Left cardiac atrium (tissue), 4 donors: Measurements from ENCODE around the gene PRR30. TPM values are rescaled to one million over a fixed set of nuclear protein-coding genes. Genes with fewer than 3 reads are reported as not detected.

Experiments used
- ATAC-seq, 2 donors: fragments of 200-7000 bp; cut with Tn5 transposase; one replicate each; pipeline ENCODE4 v1.9.1; 2020; ENCODE audit warnings: mild to moderate bottlenecking in 2 of 2, moderate library complexity in 2 of 2
- DNase-seq: peaks from one replicate; pipeline ENCODE4 v3.0.0-alpha.2; 2020
- intact Hi-C, 2 donors: fragments of 100-400 bp; cut with DNase I; formaldehyde crosslinking; loops; one replicate each; pipeline versions ENCODE4 v1.14.1 to v1.15.1; 2022 to 2023
- total RNA-seq, 2 donors: library from RNA; stranded (reverse); fragmentation: NEBNext Ultra II Directional; extraction: Animal tissue kit (Norgen Biotek cat#: 25700); gene quantifications; one replicate each; pipeline ENCODE4 v1.2.1, GENCODE V29; 2021
- donor health status: DM: no; HTN: yes; CAD: no.
- donor health status: DM: no; HTN: yes; CAD: no; lungs with severe emphysema.
- donor health status: DM: yes; HTN: yes; CAD: no.
- donor health status: Dilated cardiomyopathy.

Gene PRR30
- total RNA-seq, 2 donors from 2014 or later = not detected

DNA sequence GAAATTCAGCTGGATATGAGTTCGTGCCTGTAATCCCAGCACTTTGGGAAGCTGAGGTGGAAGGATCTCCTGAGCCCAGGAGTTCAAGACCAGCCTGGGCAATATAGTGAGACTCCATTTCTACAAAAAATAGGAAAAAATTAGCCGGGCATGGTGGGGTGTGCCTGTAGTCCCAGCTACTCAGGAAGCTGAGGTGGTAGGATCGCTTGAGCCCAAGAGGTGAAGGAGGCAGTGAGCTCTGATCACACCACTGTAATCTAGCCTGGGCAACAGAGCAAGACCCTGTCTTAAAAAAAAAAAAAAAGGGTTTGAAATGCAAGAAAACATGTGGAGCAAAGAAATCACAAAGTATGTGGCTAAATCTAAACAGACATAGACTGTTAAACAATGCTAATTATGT, 30.1 kb downstream of the PRR30 start:
- ATAC-seq (no peak), DNase-seq (no peak)
- intact Hi-C loops = no loop called here

DNA sequence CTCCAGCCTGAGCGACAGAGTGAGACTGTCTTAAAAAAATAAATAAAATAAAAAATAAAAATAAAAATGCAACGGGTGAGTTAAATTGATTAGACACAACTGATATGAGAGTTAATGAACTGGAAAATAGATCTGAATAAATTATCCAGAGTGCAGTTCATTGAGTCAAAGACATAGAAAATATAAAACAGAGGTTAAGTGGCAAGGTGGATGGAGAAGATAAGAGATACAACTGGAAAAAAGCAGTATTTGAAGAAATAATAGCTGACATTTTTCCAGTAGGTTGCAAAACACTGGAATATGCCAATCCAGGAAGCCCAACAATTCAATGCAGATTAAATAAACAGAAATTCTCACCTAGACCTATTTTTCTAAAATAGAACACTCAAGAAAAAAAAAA, 31.0 kb downstream of the PRR30 start:
- intact Hi-C loops = no loop called here
- no peak for DNase-seq
- no peak for ATAC-seq

DNA sequence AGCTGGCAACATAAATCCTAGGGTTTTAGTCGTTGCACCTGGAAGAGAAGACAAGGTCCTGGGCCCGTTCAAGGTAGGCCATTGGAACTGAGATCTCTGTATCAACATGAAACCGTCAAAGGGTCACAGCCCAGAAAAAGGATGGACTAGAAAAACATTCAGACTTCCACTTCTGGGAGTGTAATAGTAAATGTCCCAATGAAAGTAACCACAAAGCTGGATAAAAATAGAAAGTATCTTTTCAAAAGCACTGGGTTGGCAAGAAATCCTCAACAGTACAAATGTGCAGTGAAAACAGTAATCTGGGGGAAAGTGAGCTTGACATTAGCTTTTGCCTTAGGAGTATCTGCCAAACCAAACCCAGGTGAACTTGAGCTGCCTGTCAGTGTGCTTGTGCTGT, 33.2 kb downstream of the PRR30 start:
- ATAC-seq (no peak), DNase-seq (no peak)
- intact Hi-C loops = no loop called here

DNA sequence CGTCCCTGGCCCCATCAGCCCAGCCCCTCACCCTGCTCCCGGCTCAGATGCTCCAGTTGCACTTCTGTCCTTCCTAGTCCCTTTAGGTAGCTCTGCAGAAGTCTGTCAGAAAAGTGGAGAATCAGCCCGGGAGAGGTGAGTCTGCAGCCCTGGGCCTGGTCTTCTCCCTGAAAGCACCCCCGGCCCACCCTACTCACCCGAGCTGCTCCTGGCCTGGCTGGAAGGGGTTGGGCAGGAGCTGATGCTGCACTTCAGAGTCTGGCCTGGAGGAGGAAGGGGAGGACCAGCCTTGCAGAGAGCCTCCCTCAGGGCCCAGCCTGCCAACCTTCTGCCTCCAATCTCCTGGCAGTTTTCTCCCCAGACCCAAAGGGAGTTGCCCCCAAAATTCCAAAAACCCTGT, 36.9 kb downstream of the PRR30 start:
- DNase-seq (no peak), ATAC-seq (no peak)
- intact Hi-C loops = no loop called here

DNA sequence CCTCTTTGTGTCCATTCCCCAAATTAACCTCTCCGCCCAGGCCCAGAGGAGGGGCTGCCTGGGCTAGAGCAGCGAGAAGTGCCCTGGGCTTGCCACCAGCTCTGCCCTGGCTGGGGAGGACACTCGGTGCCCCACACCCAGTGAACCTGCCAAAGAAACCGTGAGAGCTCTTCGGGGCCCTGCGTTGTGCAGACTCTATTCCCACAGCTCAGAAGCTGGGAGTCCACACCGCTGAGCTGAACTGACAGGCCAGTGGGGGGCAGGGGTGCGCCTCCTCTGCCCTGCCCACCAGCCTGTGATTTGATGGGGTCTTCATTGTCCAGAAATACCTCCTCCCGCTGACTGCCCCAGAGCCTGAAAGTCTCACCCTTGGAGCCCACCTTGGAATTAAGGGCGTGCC, 39.2 kb downstream of the PRR30 start:
- intact Hi-C loops = no loop called here
- ATAC-seq = no peak
- no peak for DNase-seq

DNA sequence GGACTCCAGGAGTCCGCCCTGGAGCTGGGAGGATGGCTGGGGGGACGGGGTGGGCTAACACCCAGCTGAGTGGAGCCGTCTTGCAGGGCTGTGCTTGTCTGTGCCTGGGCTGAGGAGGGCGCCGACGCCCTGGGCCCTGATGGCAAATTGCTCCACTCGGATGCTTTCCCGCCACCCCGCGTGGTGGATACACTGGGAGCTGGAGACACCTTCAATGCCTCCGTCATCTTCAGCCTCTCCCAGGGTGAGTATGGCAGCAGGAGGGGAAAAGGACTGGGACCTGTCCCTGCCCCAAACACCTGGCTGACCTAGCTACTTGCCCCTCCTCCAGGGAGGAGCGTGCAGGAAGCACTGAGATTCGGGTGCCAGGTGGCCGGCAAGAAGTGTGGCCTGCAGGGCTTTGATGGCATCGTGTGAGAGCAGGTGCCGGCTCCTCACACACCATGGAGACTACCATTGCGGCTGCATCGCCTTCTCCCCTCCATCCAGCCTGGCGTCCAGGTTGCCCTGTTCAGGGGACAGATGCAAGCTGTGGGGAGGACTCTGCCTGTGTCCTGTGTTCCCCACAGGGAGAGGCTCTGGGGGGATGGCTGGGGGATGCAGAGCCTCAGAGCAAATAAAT, 39.8 kb downstream of the PRR30 start:
- ATAC-seq (no peak), DNase-seq (no peak)
- intact Hi-C loops = loop anchor here in 1 of 2 donors (5.0 to 10.0 kb wide), 2 partner anchors 93 to 185 kb away; partner anchors contain the start of gene TRIM54

DNA sequence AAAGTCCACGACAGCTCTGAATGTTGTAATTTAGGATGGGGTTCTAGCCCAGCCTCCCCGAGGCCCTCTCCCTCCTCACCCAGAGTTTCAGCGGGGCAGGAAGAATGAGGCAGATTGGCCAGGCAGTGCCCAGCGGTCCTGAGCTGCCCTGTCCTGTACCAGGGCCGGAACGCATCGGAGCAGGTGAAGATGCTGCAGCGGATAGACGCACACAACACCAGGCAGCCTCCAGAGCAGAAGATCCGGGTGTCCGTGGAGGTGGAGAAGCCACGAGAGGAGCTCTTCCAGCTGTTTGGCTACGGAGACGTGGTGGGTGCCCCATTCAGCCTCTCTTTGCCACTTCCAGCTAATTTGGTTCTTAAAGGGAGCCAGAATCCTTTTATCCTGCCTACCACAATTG, 41.9 kb downstream of the PRR30 start:
- no peak for DNase-seq
- intact Hi-C loops = loop anchor here in 1 of 2 donors (5.0 to 10.0 kb wide), 2 partner anchors 95 to 187 kb away; partner anchors contain the start of gene TRIM54
- ATAC-seq = no peak

DNA sequence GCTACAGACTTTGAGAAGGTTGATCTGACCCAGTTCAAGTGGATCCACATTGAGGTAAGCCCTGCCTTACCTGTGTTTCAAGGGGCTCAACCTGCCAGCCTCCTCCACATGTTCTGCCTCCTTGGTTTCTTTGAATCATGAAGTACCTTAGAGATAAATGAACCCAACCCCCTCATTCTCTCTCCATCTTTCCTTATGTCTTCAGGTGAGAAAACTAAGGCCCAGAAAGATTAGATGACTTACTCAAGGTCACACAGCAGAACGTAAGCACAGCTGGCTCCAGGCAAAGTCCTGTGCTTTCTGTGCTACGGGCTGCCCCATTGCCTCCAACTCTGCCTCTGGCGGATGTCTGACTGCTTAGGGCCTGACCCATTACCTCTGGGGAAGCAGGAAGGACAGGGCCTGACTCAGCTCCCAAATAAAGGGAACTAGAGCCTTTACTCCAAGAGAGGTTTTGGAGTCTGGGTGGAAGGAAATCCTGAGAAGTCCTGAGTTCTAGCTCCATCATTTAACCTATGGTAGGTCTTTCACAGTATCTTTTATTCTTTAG, 42.4 kb downstream of the PRR30 start:
- DNase-seq (no peak), ATAC-seq (peak in 1 of 2 donors; percentile 18)
- intact Hi-C loops = loop anchor here in 1 of 2 donors (5.0 to 10.0 kb wide), 2 partner anchors 95 to 188 kb away; partner anchors contain the start of gene TRIM54

DNA sequence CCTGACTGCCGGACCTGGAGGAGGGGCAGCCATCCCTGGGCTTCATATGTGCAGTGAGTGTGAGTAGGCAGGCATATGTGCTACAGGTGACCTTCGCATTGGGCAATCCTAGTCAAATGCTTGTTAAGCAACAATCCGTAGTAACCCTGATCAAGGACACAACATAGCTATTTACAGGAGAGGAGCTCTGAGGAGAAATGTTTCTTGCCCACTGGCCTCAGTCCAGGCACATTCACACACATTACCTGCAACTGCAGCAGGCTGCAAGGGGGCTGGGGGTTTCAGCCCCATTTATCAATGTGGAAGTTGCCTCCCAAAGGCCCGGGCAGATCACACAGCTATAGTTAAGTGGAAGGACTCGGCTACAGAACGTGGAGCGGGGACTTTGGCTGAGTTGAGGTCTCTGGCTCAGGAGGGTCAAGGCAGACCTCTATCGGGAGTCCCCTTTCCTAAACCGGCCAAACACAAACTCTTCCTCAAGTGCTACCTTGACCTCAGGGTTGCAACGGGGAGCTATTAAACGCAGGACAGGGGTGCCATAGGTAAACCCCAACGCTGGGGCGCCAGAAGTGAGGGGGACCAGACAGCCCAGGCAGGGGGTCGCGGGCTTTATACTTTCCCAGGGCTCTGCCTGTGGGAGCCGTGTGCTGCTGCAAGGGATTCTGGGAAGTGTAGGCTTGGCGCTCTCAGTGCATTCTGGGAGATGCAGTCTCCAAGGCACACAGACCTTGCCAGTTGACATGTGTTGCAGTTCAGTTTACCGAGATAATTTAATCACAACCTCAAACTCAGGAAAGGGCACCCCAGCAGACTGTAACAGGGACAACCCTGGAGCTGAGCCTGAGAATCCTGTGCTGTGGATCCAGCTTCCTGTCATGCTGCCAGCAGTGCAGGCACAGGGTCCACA, 43.2 kb downstream of the PRR30 start:
- intact Hi-C loops = loop anchor here in 1 of 2 donors (5.0 to 10.0 kb wide), 2 partner anchors 96 to 189 kb away; partner anchors contain the start of gene TRIM54
- peak; percentile 72 for DNase-seq
- peak; percentile 84 to 88 for ATAC-seq

DNA sequence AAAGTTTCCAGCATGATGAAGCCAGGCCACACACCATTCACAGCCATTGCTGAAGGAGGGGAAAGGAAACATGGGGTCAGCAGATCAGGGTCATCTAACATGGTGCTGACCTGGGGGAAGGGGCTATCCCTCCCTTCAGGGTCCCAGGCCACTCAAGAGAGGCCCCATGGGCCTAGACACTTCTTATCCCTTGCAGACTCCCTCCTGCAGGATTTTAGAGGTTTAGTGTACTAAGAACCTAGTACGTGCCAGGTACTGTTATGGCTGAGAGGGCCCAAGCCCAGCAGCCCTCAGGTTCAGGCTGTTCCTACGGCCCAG, 43.8 kb downstream of the PRR30 start:
- ATAC-seq = no peak
- intact Hi-C loops = loop anchor here in 1 of 2 donors (5.0 to 10.0 kb wide), 2 partner anchors 97 to 189 kb away; partner anchors contain the start of gene TRIM54
- no peak for DNase-seq

DNA sequence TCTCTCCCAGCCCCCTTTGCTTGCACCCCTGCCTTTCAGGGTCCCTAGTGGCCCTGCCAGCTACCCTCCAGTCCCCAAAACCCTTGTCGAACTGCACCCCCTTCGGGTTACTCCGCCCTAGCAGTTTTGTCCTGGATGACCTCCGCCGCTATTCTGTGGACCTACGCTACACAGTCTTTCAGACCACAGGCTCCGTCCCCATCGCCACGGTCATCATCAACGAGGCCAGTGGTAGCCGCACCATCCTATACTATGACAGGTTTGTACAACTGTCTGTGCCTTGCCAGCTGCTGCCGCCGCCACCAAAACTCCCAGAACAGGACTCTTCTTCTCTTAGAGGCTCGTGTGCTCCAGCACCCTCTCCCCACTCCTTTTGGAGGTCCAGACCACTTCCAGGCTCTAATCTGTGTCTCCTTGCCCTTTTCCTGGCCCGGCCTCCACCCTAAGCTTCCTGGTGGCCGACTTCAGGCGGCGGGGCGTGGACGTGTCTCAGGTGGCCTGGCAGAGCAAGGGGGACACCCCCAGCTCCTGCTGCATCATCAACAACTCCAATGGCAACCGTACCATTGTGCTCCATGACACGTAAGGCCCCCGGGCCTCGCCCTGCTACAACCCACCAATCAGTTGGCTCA, 44.7 kb downstream of the PRR30 start:
- intact Hi-C loops = loop anchor here in 1 of 2 donors (10.0 kb wide), 1 partner anchor 190 kb away; the partner anchor contains the start of gene TRIM54
- no peak for ATAC-seq
- DNase-seq = no peak

DNA sequence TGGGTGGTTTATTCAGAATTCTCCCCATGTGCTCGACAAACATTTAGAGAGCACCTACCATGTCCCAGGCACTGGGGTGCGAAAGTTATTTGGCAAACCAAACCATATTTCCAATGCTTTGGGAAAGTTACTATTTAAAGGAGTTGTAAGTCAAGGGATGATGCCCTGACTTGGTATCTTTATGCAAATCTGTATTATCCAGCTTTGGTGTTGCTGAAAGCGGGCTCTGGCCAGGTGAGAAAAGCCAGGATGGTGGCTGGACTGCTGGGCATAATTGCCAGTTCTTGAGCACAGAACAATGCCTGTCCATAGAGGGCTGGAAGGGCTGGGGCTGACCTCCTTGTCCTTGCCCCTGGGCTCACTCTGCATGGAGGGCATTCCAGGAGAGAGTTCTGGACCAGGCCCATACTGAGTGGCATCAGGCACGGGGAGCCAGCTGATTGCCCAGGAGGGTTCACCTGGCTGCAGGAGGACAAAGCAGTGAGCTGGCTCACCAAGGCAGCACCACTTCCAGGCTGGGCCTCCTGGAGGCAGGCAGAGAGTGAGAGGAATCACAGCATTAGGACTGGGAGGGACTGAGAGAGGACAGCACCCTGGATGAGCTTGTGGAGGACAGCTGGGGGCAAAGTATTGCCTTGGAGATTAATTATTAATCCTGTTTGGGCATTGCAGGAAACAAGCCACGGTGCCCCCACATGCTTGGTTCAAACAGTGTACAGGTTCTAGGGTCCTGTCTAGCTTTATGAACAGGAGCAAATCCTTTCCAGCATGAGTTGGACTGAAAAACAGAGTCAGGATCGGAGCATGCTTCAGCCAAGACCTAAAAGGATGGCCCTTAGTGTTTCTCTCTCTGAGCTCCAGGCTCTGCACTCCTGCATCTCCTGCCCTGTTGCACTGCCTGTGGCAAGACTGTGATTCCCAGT, 45.5 kb downstream of the PRR30 start:
- intact Hi-C loops = loop anchor here in 1 of 2 donors (10.0 kb wide), 1 partner anchor 191 kb away; the partner anchor contains the start of gene TRIM54
- DNase-seq (no peak), ATAC-seq (no peak)

DNA sequence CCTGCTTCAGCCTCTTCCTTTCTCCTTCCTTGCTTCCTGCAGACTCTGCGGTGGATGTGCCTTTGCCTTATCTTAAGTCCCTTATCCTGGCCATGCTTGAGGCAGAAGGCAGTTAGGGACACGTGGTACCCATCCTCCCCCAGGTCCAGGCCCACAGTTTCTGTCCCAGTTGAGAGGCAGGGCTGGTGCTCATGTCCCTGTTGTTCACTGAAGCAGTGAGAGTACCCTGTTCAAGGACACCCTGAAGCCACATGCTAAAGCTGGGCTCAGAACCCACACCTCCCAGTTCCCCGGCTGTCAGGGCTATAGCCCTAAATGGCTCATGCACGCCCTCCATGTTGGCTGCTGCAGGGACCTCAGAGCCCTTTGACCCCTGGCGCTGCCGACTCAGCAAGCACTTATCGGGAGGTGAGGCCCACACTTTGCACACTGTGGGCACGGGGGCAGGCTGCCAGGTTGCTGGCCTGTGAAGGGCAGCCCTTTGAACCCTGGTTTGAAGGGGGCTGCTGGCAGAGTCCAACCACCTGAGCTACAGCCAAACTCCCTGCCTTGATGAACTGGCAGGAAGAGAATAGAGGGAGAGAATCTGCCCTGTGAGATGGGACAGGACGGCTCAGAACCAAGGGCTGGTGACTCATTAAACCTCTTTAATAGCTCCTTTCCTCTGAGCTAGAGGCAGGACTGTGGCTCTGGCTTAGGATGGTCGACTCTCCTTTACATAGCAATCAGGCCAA, 46.3 kb downstream of the PRR30 start:
- ATAC-seq = no peak
- no peak for DNase-seq
- intact Hi-C loops = loop anchor here in 1 of 2 donors (10.0 kb wide), 1 partner anchor 192 kb away; the partner anchor contains the start of gene TRIM54

DNA sequence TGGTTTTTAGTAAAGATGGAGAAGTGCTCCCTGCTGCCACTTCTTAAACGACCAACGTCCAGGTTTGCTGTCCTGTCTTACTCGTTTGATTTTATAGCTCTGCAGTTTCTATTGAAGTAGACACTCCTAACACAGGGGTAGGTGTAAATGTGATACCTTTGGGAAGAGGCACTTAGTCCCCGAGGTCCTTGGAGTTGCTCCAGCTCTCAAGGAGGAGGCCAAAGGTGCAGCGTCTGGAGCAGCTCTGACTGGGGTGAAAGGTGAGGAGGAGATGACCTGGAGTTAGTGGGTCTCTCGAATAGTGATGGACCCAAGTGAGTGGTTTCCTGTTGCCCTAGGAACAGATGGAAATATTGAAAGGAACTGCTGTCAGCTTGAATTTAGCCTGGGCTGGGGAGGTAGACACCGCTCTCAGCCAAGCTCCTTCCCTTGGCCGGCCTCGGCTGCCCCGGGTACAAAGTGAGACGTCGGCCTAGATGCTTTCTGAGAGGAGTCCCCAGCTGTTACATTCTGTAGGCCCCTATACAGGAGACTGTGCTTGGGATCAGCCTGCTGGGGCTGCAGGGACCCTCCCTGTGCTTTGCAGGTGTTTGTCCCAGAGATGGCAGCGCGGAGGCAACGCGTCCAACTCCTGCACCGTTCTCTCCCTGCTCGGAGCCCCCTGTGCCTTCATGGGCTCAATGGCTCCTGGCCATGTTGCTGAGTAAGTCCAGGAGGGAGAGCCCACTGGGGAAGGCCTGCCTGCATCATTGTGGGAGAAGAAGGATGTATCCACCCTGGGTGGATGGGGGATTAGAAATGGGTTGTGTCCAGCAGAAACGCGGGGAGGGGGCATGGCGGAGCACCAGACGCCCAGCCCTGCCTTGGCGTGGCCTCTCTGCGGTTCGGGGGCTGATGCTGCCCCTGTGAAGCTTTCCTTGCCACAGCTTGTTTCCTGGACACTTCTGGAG, 47.2 kb downstream of the PRR30 start:
- intact Hi-C loops = loop anchor here in 1 of 2 donors (10.0 kb wide), 1 partner anchor 193 kb away; the partner anchor contains the start of gene TRIM54
- DNase-seq = no peak

DNA sequence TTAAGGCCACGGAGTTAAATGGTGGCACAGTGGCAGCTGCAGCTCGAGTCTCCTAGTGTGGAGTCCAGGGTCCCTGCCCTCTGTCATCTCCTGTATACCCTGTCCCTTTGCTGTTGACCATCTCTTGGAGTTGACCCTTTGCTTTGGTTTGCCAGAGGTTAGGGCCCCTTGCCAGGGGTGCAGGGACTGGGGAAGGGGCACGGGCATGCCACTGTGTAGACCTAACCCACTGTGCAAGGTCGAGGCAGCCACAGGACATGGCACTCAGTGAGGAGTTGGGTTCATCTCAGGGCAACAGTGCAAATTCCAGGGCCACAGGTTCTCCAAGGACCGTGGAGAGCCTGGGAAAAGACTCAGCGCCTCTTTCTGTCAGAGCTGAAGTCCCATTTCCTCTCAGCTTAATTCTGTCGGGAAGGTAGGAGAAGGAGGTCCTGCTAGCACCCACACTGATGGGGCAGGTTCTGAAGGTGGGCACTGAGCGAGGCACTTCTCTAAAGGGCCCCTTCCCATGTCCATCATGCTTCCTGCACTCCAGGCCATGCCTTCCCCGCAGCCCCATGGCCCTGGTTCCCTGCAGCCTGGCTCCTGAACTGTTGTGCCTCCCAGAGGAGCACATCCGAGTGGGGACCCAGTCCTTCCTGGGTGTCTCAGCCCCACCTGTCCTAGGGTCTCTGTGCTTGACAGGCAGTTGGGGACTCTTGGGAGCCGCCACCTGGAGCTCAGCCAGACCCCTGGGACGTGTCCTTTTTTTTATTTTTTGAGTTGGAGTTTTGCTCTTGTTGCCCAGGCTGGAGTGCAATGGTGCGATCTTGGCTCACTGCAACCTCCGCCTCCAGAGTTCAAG, 49.9 kb downstream of the PRR30 start:
- intact Hi-C loops = loop anchor here (10.0 kb wide), 2 partner anchors 55 to 125 kb away; partner anchors contain the start of gene TMEM214 (in 2 of the 2)
- DNase-seq = peak; percentile 19
- ATAC-seq = no peak

More for the DNA sequence above, 47.2 kb downstream of the PRR30 start:
- ATAC-seq = no peak
